KOPT-K1 (cell line): ENCODE measurements around the gene EMSY.
"Not testable (repeated sequence)": the region's sequence is repeated elsewhere in the genome, so short reads cannot be mapped to it uniquely, and the experiment has no call there.

ENCODE experiments used
- H3K27ac ChIP-seq: fragments of 200-600 bp; sonication (generic); 2 replicates; pipeline ENCODE4 v1.5.1; 2016; ENCODE audit warnings: antibody characterized with exemption, mild to moderate bottlenecking, low read depth, low read length; ENCODE audit not compliant: poor library complexity, severe bottlenecking
- H3K36me3 ChIP-seq: fragments of 200-600 bp; sonication (generic); 2 replicates; pipeline ENCODE4 v1.5.1; 2017; ENCODE audit warnings: antibody characterized with exemption, mild to moderate bottlenecking, low read length, moderate library complexity; ENCODE audit not compliant: insufficient read depth
- H3K9me3 ChIP-seq: fragments of 200-600 bp; sonication (generic); 2 replicates; pipeline ENCODE4 v1.5.1; 2017; ENCODE audit warnings: antibody characterized with exemption, low read length, mild to moderate bottlenecking; ENCODE audit not compliant: insufficient read depth, poor library complexity, severe bottlenecking

EMSY gene

DNA sequence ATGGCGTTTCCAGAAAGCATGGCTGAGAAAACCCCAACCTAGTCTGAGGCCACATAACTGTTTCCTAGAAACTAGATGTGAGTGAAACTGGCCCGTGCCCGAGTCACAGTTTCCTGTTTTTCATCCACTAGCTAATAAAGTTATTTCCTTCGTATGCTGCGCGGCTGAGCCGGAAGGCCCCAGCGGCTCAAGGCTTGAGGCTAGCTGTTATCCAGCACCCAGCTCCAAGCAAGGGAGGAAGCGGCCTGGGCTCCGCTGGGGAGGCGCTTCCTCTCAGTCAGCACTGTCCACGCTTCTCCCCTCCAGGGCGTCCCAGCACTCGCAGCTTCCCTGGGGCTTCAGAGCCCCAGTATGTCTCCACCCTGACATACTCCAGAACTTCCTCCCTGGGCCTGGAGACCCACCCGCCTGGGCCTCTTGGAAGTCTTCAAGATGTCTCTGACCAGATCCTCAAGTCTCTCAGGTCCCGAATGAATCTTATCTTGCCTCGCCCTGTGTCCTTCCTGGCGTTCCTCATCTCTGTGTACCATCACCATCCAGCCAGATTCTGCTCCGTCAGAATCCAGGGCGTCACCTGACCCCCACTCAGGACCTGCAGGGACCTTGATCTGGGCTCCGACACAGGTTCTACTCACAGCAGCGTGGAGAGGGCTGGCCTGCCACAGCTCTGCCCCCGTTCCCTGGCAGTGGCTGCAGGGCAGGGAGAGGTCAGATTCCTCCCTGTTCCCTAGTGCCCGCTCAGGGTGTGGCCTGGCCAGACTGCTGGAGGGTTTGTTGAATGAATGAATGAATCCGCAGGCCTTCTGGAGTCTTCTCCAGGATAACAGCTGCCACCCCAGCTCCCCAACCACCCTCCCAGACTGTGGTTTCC lies 143.9 kb downstream of the EMSY start:
- Histone ChIP-seq H3K36me3 (no peaks in the 10 kb centered on the region), H3K27ac (no peak overlapping the region), H3K9me3 (no peaks in the 10 kb centered on the region)

DNA sequence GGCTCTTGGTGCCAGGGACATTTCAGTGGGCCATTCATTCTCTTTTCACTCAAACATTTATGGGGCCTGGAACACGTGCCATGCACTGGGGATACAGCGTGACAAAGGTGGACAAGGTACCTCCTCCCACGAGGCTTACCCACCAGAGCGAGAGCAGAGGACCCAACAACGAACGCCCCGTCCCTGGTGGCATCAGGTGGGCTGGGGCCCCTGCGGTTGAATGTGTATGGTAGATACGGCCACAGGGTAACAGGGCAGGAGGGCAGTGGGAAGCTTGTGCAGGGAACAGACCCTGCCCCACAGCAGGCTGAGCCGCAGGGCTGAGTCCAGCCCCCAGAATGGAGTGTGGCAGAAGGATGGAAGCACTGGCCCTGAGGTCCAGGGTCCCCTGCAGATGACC lies 144.7 kb downstream of the EMSY start:
- Histone ChIP-seq H3K36me3 (no peaks in the 10 kb centered on the region), H3K9me3 (no peaks in the 10 kb centered on the region), H3K27ac (no peak overlapping the region)

DNA sequence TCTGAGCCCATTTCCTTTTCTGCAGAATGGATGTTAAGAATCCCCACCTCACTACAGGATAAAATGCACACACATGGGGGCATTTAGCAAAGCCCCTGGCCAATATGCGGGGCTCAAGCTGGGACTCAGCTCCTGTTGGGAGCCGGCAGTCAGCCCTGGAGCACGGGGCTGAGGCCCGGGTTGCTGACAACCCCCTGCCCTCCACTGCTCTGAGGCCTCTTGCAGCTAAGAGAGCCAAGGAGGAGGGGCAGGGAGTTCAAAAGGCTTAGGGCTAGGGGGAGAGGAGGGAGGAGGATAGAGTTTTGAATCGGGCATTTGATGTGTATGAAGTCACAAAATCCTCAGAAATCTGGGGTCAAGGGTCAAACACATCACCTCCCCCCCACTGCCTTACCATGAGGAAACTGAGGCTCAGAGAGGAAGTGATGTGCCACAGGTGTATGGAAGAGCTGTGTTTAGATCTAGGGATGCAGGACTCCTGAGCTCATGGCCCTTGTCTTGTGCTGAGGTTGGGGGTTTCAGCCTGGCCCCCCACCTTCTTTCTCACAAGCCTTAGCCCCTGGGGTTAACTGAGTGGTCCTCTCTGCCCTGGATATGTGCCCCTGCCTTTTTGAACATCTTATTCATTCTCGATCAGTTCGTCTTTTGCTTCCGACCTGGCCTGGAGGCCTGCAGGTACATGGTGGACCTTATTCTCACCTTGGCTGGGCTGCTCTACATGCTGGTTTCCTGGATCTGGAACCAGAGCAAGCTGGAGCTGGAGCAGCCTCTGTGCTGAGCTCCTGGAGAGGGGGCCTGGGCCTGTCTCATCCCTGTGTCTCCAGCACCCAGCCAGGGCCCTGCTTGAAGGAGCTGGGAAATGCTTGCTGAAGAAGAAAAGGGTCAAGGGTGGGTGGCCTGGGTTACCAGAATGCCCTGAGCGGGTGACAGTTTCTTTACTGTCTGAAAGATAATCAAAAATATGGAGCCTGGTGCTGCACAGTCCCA lies 145.4 kb downstream of the EMSY start:
- H3K9me3 ChIP-seq = no peaks in the 10 kb centered on the region

DNA sequence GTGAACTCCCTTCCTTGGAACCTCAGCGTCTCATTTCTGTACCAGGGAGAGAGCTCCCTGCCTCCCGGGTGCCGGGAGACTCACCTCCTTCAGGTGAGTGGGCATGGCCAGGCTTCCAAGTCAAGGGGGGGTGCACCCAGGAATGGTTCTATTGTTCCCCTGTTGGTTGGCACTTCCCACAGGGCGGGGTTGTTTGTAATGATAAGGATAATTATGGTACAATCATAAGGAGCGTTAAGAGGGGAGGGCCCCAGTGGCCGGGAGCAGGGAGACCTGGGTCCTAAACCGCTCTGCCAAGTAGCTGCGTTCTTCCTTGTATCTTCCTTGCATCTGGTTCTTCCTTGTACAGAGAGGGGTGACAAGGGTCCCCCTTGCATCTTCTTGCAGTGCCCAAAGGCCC lies 146.6 kb downstream of the EMSY start:
- no peaks in the 10 kb centered on the region for H3K36me3 ChIP-seq
- H3K27ac ChIP-seq = no peak overlapping the region
- no peaks in the 10 kb centered on the region for H3K9me3 ChIP-seq

More for the DNA sequence above, 145.4 kb downstream of the EMSY start:
- H3K27ac ChIP-seq = no peak overlapping the region
- H3K36me3 ChIP-seq = no peaks in the 10 kb centered on the region

- Histone ChIP-seq H3K9me3 (no peaks in the 10 kb centered on the region), H3K36me3 (no peaks in the 10 kb centered on the region), H3K27ac (no peak overlapping the region)
Observed at GRCh38 chr11:76592025-76592914, 147.5 kb downstream of the EMSY start.

DNA sequence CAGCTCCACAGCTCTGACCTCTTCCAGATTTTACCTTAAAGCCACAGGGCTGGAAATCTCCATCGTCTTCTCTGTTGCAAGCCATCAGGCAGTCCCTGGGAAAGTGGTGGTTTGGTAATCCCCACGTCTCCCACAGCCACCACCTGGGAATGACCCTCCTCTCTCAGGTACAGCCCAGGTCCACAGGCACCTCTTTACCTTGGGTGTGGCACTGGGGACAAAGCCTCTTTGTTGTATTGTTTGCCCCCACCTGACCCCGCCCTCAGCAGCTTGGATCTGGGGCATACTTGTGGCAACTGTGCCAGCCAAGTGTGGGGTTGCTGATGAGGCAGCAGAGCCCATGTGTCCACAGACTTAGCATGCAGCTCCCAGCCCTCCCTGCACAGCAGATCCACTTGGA lies 148.1 kb downstream of the EMSY start:
- no peaks in the 10 kb centered on the region for H3K36me3 ChIP-seq
- H3K9me3 ChIP-seq = no peaks in the 10 kb centered on the region
- no peak overlapping the region for H3K27ac ChIP-seq

DNA sequence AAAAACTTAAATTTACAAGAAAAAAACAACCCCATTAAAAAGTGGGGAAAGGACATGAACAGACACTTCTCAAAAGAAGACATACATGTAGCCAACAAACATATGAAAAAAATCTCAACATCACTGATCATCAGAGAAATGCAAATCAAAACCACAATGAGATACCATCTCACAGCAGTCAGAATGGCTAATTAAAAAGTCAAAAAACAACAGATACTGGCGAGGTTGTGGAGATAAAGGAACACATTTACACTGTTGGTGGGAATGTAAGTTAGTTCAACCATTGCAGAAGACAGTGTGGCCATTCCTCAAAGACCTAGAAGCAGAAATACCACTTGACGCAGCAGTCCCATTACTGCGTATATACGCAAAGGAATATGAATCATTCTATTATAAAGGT lies 150.3 kb downstream of the EMSY start:
- not testable (repeated sequence) for H3K9me3 ChIP-seq, H3K27ac ChIP-seq, H3K36me3 ChIP-seq

DNA sequence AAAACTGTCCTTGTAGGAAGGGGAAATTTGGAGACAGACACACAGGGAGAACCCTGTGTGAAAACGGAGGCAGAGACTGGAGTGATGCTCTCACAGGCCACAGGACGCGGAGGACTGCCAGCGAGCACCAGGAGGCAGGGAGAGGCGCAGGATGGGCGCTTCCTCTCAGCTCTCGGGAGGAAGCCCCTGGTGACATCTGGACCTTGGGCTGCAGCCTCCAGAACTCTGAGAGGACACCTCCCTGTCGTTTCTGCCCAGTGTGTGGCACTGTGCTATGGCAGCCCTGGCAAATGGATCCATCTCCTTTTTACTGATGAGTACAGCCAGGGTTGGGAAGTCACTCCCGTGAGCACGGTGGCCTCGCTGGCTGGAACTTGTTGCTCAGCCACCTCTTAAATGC lies 151.8 kb downstream of the EMSY start:
- no peaks in the 10 kb centered on the region for H3K36me3 ChIP-seq
- H3K27ac ChIP-seq = no peak overlapping the region
- H3K9me3 ChIP-seq = no peaks in the 10 kb centered on the region

- no peak overlapping the region for H3K27ac ChIP-seq
- no peaks in the 10 kb centered on the region for H3K36me3 ChIP-seq
- H3K9me3 ChIP-seq = no peaks in the 10 kb centered on the region
Observed at GRCh38 chr11:76597533-76598425, 153.0 kb downstream of the EMSY start.

DNA sequence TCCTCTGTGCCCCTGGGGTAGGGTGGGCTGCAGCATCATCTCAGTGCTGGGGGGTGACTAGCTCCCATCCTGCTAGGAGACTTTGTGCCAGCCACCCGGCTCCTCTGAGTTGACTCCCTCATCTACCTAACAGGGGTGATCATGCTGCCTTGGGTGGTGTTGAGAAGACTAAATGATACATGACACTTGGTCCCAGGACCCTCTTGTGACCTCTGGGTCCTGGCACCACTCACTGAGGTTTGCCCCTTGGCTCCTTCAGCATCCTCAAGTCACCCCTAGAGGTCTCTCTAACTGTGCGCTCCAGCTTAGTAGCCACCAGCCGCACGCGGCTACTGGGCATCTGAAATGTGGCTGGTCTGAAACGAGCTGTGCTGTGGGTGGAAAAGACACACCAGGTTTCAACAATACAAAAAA lies 153.6 kb downstream of the EMSY start:
- Histone ChIP-seq H3K36me3 (no peaks in the 10 kb centered on the region), H3K9me3 (no peaks in the 10 kb centered on the region), H3K27ac (no peak overlapping the region)

DNA sequence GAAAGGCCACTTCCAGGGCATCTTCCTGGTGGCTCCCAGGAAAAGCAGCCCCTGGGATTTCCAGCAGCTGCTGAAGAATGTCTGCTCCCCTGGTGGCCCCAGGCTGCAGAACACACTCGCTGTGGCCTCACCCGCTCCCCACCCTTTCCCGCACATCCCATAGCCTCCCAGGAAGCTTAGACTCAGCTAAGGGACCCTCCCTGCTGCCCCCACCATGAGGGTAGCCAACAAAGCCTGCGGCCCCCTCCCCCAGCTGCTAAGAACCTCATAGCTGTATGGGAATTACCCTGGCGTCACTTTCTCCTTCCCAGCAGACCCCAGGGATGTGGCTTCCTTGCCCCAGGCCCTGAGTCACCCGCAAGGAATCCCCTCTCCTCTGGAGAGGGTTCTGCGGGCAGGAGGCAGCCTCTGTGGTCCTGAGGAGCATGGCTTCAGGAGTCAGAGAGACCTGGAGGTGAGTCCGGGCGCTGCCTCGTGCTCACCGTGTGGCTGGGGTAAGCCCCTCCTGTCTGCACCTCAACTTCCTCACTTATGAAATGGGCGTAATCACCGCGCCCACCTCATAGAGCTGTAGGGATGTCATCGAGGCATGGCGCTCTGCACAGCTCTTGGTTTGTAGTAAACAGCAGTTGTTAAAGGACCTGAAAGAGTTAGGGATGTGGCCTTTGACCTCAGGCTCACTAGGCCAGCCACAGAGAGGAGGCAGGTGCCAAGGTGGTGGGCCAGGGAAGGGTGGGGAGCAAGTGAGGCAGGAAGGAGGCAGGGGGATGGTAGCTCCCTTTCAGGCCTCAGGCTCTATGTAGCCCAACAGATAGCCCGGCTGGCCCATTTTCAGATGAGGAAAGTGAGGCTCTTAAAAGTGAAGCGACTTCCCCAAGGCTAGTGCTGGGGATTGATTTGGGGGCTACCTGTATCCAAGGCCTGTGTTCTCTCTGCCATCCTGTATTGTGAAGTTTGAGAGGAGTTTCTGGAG lies 154.5 kb downstream of the EMSY start:
- H3K36me3 ChIP-seq = no peaks in the 10 kb centered on the region
- H3K27ac ChIP-seq = no peak overlapping the region
- H3K9me3 ChIP-seq = no peaks in the 10 kb centered on the region

GRCh38 chr11:76600124-76600655 lies 155.4 kb downstream of the EMSY start:
- Histone ChIP-seq H3K36me3 (no peaks in the 10 kb centered on the region), H3K9me3 (no peaks in the 10 kb centered on the region), H3K27ac (no peak overlapping the region)

- Histone ChIP-seq H3K9me3 (peaks cover 6% of the 10 kb centered on the region), H3K27ac (no peak overlapping the region), H3K36me3 (no peaks in the 10 kb centered on the region)
Observed at GRCh38 chr11:76601272-76601671, 156.5 kb downstream of the EMSY start.
